Cardiac fibroblast (primary cell): Measurements from ENCODE around the gene TCF3.

Source experiments
- DNase-seq, 2 donors: peaks; one replicate each; pipeline versions ENCODE4 v3.0.0 to v3.0.0-alpha.2; 2010; ENCODE audit warnings: low read depth in 2 of 2
- H3K4me3 ChIP-seq, 2 donors: replicated peaks in 1 of 2; 1 replicate in 1 of 2; 2 replicates in 1 of 2; pipeline ENCODE4 v1.5.1; 2011; ENCODE audit warnings: low read depth in 2 of 2, low read length in 2 of 2, mild to moderate bottlenecking in 2 of 2, moderate library complexity in 1 of 2
- TF ChIP-seq, protein P1 (sequence below): IDR thresholded peaks from one replicate; pipeline ENCODE4 v1.5.1; 2011; ENCODE audit warnings: low read depth, mild to moderate bottlenecking, low read length, inconsistent platforms

TCF3 gene

DNA sequence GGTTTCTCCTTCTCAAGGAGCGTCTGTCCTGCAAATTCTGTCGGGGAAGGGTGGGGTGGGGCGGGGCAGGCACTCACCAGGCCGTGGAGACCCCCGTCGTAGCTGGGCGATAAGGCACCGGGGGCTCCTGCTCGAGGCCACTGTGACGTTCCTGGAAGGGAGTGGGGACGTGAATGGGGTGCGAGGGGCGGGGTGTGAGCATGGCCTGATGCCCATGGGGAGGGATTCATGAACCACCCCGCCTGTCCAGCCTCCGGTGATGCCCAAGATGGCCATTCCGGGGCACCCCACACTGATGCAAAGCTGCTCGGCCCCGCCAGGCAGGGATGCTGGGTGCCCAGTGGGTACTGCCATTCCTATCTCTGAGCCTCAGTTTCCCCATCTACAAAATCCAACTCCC, 32.7 kb downstream of the TCF3 start:
- no peak for DNase-seq
- H3K4me3 ChIP-seq = no peak overlapping the region
- TF ChIP-seq, protein P1, sequence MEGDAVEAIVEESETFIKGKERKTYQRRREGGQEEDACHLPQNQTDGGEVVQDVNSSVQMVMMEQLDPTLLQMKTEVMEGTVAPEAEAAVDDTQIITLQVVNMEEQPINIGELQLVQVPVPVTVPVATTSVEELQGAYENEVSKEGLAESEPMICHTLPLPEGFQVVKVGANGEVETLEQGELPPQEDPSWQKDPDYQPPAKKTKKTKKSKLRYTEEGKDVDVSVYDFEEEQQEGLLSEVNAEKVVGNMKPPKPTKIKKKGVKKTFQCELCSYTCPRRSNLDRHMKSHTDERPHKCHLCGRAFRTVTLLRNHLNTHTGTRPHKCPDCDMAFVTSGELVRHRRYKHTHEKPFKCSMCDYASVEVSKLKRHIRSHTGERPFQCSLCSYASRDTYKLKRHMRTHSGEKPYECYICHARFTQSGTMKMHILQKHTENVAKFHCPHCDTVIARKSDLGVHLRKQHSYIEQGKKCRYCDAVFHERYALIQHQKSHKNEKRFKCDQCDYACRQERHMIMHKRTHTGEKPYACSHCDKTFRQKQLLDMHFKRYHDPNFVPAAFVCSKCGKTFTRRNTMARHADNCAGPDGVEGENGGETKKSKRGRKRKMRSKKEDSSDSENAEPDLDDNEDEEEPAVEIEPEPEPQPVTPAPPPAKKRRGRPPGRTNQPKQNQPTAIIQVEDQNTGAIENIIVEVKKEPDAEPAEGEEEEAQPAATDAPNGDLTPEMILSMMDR = no peak

DNA sequence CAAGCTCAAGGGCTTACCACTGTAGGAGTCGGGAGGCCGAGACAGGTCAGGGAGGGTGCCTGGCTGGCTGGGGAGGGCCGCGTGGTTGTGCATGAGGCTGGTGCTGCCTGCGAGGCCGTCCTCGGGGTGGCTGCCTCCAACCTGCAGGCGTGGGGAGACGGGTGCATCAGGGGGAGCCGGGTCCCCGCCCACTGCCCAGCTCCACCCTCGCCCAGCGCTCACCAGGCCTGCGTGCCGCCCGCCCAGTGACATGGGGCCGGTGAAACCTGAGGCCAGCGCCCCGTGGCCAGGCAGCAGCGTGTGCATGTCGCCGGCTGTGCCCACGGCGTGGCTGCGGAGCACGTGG, 33.3 kb downstream of the TCF3 start:
- DNase-seq = no peak
- TF ChIP-seq, protein P1 = no peak
- H3K4me3 ChIP-seq = no peak overlapping the region

DNA sequence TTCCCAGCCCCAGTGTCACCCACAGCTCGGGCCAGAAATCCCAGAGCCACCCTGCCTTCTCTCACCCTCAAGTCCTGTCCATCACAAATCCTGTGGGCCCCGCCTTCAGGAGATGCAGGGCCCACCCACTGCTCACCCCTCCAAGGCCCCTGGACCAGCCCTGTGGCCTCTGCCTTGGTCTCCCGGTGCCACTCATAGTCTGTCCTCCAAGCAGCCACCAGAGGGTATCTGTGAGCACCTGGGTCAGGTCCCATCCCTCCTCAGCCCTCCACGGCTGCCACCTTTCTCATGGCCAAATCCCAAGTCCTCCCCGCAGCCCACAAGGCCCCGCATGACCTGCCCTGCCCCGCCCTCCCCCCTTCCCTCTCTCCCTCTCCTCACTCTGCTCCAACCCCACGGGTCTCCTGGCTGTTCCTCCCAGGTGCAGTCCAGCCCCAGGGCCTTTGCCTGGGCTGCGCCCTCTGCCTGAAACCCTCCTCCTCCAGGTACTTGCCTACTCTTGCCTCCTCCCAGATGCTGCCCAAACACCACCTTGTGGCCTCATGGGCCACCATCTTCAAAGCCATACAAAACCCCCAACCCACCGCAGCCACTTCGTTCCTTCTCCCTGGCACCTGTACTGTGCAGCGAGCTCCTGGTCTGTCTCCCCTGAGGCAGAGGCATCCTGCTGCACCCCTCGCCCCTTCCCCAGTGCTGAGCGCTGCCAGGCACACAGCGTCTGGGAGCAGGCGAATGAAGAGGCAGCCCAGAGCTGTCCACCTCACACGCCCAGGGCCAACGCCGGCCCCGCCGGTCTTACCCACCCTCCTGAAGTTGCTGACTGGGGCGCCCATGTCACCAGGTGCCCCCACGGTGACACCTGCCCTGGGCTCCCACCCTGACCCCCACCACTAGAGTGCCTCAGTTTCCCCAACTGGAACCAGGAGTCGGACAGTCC, 34.0 kb downstream of the TCF3 start:
- TF ChIP-seq, protein P1 = peak; percentile 37
- DNase-seq = peak; percentile 18 to 21
- no peak overlapping the region for H3K4me3 ChIP-seq

- no peak overlapping the region for H3K4me3 ChIP-seq
- DNase-seq = no peak
- TF ChIP-seq, protein P1 = no peak
Observed at GRCh38 chr19:1616875-1617274, 35.5 kb downstream of the TCF3 start.

- DNase-seq = peak; percentile 78 to 81
- TF ChIP-seq, protein P1 = no peak
- H3K4me3 ChIP-seq = no peak overlapping the region
Observed at GRCh38 chr19:1616396-1616795, 36.0 kb downstream of the TCF3 start.

- H3K4me3 ChIP-seq = no peak overlapping the region
- no peak for DNase-seq
- TF ChIP-seq, protein P1 = no peak
Observed at GRCh38 chr19:1615156-1615765, 37.2 kb downstream of the TCF3 start.
